ENCODE results near the gene ST6GALNAC6.

- TF ChIP-seq CTCF (conservative IDR thresholded peaks at IDR 0.05; ENCODE audit: low read depth, low read length) (no peak), RFX5 (IDR thresholded peaks at IDR 0.05; ENCODE audit: low read depth, low read length) (no peak), FOS (IDR thresholded peaks at IDR 0.05; ENCODE audit: low read depth, low read length) (no peak), POLR2A (IDR thresholded peaks at IDR 0.05; ENCODE audit: low read depth, low read length) (no peak), SMC3 (IDR thresholded peaks at IDR 0.05; ENCODE audit: low read depth, low read length) (no peak), CEBPB (IDR thresholded peaks at IDR 0.05; ENCODE audit: low read depth, low read length) (no peak), BHLHE40 (IDR thresholded peaks at IDR 0.05; ENCODE audit: low read depth, low read length) (no peak), MXI1 (IDR thresholded peaks at IDR 0.05; ENCODE audit: borderline replicate concordance, low read depth, low read length) (no peak), NFE2L2 (IDR thresholded peaks at IDR 0.05; ENCODE audit: low read depth, low read length) (no peak), MAFK (IDR thresholded peaks at IDR 0.05; ENCODE audit: low read depth, low read length) (no peak), MAZ (IDR thresholded peaks at IDR 0.05; ENCODE audit: borderline replicate concordance, low read depth, low read length) (no peak), ELK1 (IDR thresholded peaks at IDR 0.05; ENCODE audit: borderline replicate concordance, low read depth, low read length) (no peak)
Measured at GRCh38 chr9:127866535-127866934, 32.9 kb downstream of the ST6GALNAC6 start.

Measured in IMR-90 (cell line).